ENCODE data around the gene CLCNKA. TPM values are rescaled to one million over a fixed set of nuclear protein-coding genes. Genes with fewer than 3 reads are reported as not detected.
A peak's percentile ranks its signal among the peaks of the same experiment; 100 is the strongest.
"Not testable (repeated sequence)": the region's sequence is repeated elsewhere in the genome, so short reads cannot be mapped to it uniquely, and the experiment has no call there.

CLCNKA gene
- total and polyA plus RNA-seq, 5 donors from 2014 or later = not detected

DNA sequence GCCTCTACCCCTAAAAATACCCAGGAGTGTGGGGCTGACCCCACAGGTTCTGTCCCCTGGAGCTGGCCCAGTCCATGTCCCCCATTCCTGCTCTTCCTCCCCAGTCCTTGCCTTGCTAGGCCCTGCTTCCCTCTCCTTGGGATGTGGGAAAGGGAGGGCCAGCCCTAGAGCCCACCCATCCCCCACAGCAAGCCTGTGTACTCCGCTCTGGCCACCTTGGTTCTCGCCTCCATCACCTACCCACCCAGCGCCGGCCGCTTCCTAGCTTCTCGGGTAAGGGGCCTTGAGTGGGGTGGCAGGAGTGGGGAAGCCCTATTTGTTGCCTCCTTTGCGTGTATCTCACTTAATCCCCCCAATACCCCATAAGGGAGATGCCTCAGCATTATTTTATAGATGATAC is 28.5 kb downstream of the CLCNKA start:
- H3K9me3 ChIP-seq (ENCODE audit: control insufficient read depth in 2 of 2, low read length in 2 of 2) = no peaks in the 10 kb centered on the region
- Mint-ChIP-seq H3K27ac (no peak overlapping the region), H3K9me3 (peaks cover 0 to 2% (median 0%) of the 10 kb centered on the region in 7 donors), H3K4me3 (peak overlapping the region in 1 of 4 donors; percentile 76), H3K4me1 (peaks cover 0 to 3% (median 0%) of the 10 kb centered on the region in 4 donors), H3K27me3 (peaks cover 20% of the 10 kb centered on the region), H3K36me3 (no peaks in the 10 kb centered on the region)
- DNase-seq (no peak), ATAC-seq (ENCODE audit: low read depth in 2 of 2) (no peak)
- no peak overlapping the region for H3K27ac ChIP-seq (ENCODE audit: insufficient read depth, low read length, poor library complexity, severe bottlenecking)
- no peaks in the 10 kb centered on the region for H3K4me1 ChIP-seq (ENCODE audit: control insufficient read depth, insufficient read depth, low read length, poor library complexity, severe bottlenecking)
- H3K27me3 ChIP-seq (ENCODE audit: control insufficient read depth, insufficient read depth, low read length) = no peaks in the 10 kb centered on the region
- no peaks in the 10 kb centered on the region for H3K36me3 ChIP-seq (ENCODE audit: control insufficient read depth, insufficient read depth, low read length)
- no peak overlapping the region for H3K4me3 ChIP-seq (ENCODE audit: low read depth, low read length)

DNA sequence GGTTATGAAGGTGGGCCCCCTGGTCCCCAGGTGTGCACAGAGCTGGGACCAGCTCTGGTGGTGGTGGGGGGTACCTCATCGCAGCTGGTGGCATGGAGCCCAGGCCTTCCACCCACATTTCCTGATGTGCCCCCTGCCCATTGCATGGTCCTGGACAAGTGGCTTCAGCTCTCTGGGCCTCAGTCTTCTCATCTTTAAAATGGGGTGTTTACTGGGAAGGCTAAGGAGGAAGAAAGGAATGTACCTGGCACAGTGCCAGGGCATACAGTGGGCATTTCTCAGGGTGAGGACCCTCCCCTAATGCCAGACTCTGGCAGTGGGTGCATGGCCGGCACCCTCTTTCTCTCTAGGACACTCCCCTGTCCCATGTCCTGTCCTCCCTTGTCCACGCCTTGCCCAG is 29.2 kb downstream of the CLCNKA start:
- no peak overlapping the region for H3K4me3 Mint-ChIP-seq
- H3K4me1 ChIP-seq (ENCODE audit: control insufficient read depth, insufficient read depth, low read length, poor library complexity, severe bottlenecking) = peaks cover 2% of the 10 kb centered on the region
- H3K27ac Mint-ChIP-seq = no peak overlapping the region
- H3K27me3 Mint-ChIP-seq = peaks cover 20% of the 10 kb centered on the region
- H3K27ac ChIP-seq (ENCODE audit: insufficient read depth, low read length, poor library complexity, severe bottlenecking) = no peak overlapping the region
- no peak for ATAC-seq (ENCODE audit: low read depth in 2 of 2)
- DNase-seq = no peak
- peaks cover 0 to 2% (median 0%) of the 10 kb centered on the region in 7 donors for H3K9me3 Mint-ChIP-seq
- no peaks in the 10 kb centered on the region for H3K27me3 ChIP-seq (ENCODE audit: control insufficient read depth, insufficient read depth, low read length)
- no peak overlapping the region for H3K4me3 ChIP-seq (ENCODE audit: low read depth, low read length)
- H3K4me1 Mint-ChIP-seq = peaks cover 0 to 7% (median 2%) of the 10 kb centered on the region in 4 donors
- no peaks in the 10 kb centered on the region for H3K9me3 ChIP-seq (ENCODE audit: control insufficient read depth in 2 of 2, low read length in 2 of 2)
- no peaks in the 10 kb centered on the region for H3K36me3 ChIP-seq (ENCODE audit: control insufficient read depth, insufficient read depth, low read length)
- no peaks in the 10 kb centered on the region for H3K36me3 Mint-ChIP-seq

DNA sequence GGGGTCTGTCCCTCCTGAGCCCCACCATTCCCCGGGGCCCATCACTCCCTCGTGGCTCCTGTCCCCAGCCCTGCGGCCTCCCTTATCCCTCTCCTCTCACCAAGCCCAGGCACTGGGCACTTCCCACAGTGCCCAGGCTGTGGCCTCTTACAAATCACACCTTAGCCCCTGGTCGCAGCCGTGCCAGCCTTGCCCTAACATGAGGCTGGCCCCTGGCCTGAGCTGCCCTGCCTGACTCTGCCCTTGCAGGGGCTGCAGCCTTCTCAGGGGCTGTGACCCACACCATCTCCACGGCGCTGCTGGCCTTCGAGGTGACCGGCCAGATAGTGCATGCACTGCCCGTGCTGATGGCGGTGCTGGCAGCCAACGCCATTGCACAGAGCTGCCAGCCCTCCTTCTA is 30.1 kb downstream of the CLCNKA start:
- not testable (repeated sequence) for H3K9me3 ChIP-seq (ENCODE audit: control insufficient read depth in 2 of 2, low read length in 2 of 2); H3K27ac Mint-ChIP-seq; H3K4me1 Mint-ChIP-seq; H3K9me3 Mint-ChIP-seq; H3K27ac ChIP-seq (ENCODE audit: insufficient read depth, low read length, poor library complexity, severe bottlenecking); H3K36me3 Mint-ChIP-seq; DNase-seq; H3K4me3 ChIP-seq (ENCODE audit: low read depth, low read length); H3K27me3 ChIP-seq (ENCODE audit: control insufficient read depth, insufficient read depth, low read length); ATAC-seq (ENCODE audit: low read depth in 2 of 2); H3K4me1 ChIP-seq (ENCODE audit: control insufficient read depth, insufficient read depth, low read length, poor library complexity, severe bottlenecking); H3K36me3 ChIP-seq (ENCODE audit: control insufficient read depth, insufficient read depth, low read length)
- peak overlapping the region in 1 of 4 donors; percentile 77 for H3K4me3 Mint-ChIP-seq
- peaks cover 20% of the 10 kb centered on the region for H3K27me3 Mint-ChIP-seq

GRCh38 chr1:16053781-16054502 is 32.1 kb downstream of the CLCNKA start:
- Histone ChIP-seq H3K4me1 (ENCODE audit: control insufficient read depth, insufficient read depth, low read length, poor library complexity, severe bottlenecking) (peaks cover 4% of the 10 kb centered on the region), H3K4me3 (ENCODE audit: low read depth, low read length) (no peak overlapping the region), H3K9me3 (ENCODE audit: control insufficient read depth in 2 of 2, low read length in 2 of 2) (no peaks in the 10 kb centered on the region), H3K27me3 (ENCODE audit: control insufficient read depth, insufficient read depth, low read length) (no peaks in the 10 kb centered on the region), H3K27ac (ENCODE audit: insufficient read depth, low read length, poor library complexity, severe bottlenecking) (no peak overlapping the region), H3K36me3 (ENCODE audit: control insufficient read depth, insufficient read depth, low read length) (no peaks in the 10 kb centered on the region)
- peaks cover 0 to 2% (median 0%) of the 10 kb centered on the region in 7 donors for H3K9me3 Mint-ChIP-seq
- no peak overlapping the region for H3K27ac Mint-ChIP-seq
- no peaks in the 10 kb centered on the region for H3K36me3 Mint-ChIP-seq
- no peak overlapping the region for H3K4me3 Mint-ChIP-seq
- ATAC-seq (ENCODE audit: low read depth in 2 of 2) (no peak), DNase-seq (no peak)
- H3K27me3 Mint-ChIP-seq = peaks cover 10% of the 10 kb centered on the region
- peaks cover 0 to 9% (median 3%) of the 10 kb centered on the region in 4 donors for H3K4me1 Mint-ChIP-seq

- Mint-ChIP-seq H3K27me3 (peaks cover 6% of the 10 kb centered on the region), H3K36me3 (no peaks in the 10 kb centered on the region), H3K4me1 (peaks cover 0 to 6% (median 3%) of the 10 kb centered on the region in 4 donors), H3K4me3 (no peak overlapping the region), H3K27ac (no peak overlapping the region), H3K9me3 (no peaks in the 10 kb centered on the region)
- Histone ChIP-seq H3K36me3 (ENCODE audit: control insufficient read depth, insufficient read depth, low read length) (no peaks in the 10 kb centered on the region), H3K9me3 (ENCODE audit: control insufficient read depth in 2 of 2, low read length in 2 of 2) (no peaks in the 10 kb centered on the region), H3K4me1 (ENCODE audit: control insufficient read depth, insufficient read depth, low read length, poor library complexity, severe bottlenecking) (peaks cover 4% of the 10 kb centered on the region), H3K27me3 (ENCODE audit: control insufficient read depth, insufficient read depth, low read length) (no peaks in the 10 kb centered on the region), H3K4me3 (ENCODE audit: low read depth, low read length) (no peak overlapping the region), H3K27ac (ENCODE audit: insufficient read depth, low read length, poor library complexity, severe bottlenecking) (no peak overlapping the region)
- ATAC-seq (ENCODE audit: low read depth in 2 of 2) (no peak), DNase-seq (no peak)
Observed at GRCh38 chr1:16054598-16055540, 33.0 kb downstream of the CLCNKA start.

- no peak overlapping the region for H3K27ac Mint-ChIP-seq
- H3K9me3 Mint-ChIP-seq = no peaks in the 10 kb centered on the region
- H3K4me1 ChIP-seq (ENCODE audit: control insufficient read depth, insufficient read depth, low read length, poor library complexity, severe bottlenecking) = peaks cover 4% of the 10 kb centered on the region
- peaks cover 6% of the 10 kb centered on the region for H3K27me3 Mint-ChIP-seq
- DNase-seq (peak; percentile 70 to 87 (median 80)), ATAC-seq (ENCODE audit: low read depth in 2 of 2) (peak; percentile 84 to 89)
- peaks cover 0 to 6% (median 3%) of the 10 kb centered on the region in 4 donors for H3K4me1 Mint-ChIP-seq
- H3K4me3 Mint-ChIP-seq = no peak overlapping the region
- no peak overlapping the region for H3K27ac ChIP-seq (ENCODE audit: insufficient read depth, low read length, poor library complexity, severe bottlenecking)
- H3K4me3 ChIP-seq (ENCODE audit: low read depth, low read length) = no peak overlapping the region
- no peaks in the 10 kb centered on the region for H3K9me3 ChIP-seq (ENCODE audit: control insufficient read depth in 2 of 2, low read length in 2 of 2)
- no peaks in the 10 kb centered on the region for H3K36me3 ChIP-seq (ENCODE audit: control insufficient read depth, insufficient read depth, low read length)
- no peaks in the 10 kb centered on the region for H3K27me3 ChIP-seq (ENCODE audit: control insufficient read depth, insufficient read depth, low read length)
- no peaks in the 10 kb centered on the region for H3K36me3 Mint-ChIP-seq
Observed at GRCh38 chr1:16055613-16056520, 34.0 kb downstream of the CLCNKA start.

- not testable (repeated sequence) for H3K4me3 ChIP-seq (ENCODE audit: low read depth, low read length); ATAC-seq (ENCODE audit: low read depth in 2 of 2); H3K36me3 Mint-ChIP-seq; H3K4me1 ChIP-seq (ENCODE audit: control insufficient read depth, insufficient read depth, low read length, poor library complexity, severe bottlenecking); H3K36me3 ChIP-seq (ENCODE audit: control insufficient read depth, insufficient read depth, low read length); H3K9me3 ChIP-seq (ENCODE audit: control insufficient read depth in 2 of 2, low read length in 2 of 2); H3K27me3 ChIP-seq (ENCODE audit: control insufficient read depth, insufficient read depth, low read length); H3K9me3 Mint-ChIP-seq; H3K27me3 Mint-ChIP-seq; DNase-seq; H3K27ac Mint-ChIP-seq; H3K4me3 Mint-ChIP-seq; H3K4me1 Mint-ChIP-seq; H3K27ac ChIP-seq (ENCODE audit: insufficient read depth, low read length, poor library complexity, severe bottlenecking)
Observed at GRCh38 chr1:16056521-16056912, 34.7 kb downstream of the CLCNKA start.
